OCI-LY7 (cell line): ENCODE measurements around the gene NLRP9. TPM values are rescaled to one million over a fixed set of nuclear protein-coding genes. Genes with fewer than 3 reads are reported as not detected.
A peak's percentile ranks its signal among the peaks of the same experiment; 100 is the strongest.

Experiments used
- BruUV-seq: library from RNA; stranded (reverse); fragments of 400-500 nt; replicated peaks from 2 replicates; lab custom pipeline; 2021; lab: Mats Ljungman, UMichigan
- CTCF ChIA-PET: fragments of 300-600 bp; sonication (Branson Sonifier 250); formaldehyde crosslinking; loops from one replicate; lab custom pipeline; 2022; ENCODE audit warnings: antibody characterized with exemption; ENCODE audit not compliant: unreplicated experiment; lab: Charles Lee
- POLR2A ChIA-PET: fragments of 300-600 bp; sonication (Branson Sonifier 250); formaldehyde crosslinking; loops from one replicate; lab custom pipeline; 2022; ENCODE audit warnings: antibody characterized with exemption; lab: Charles Lee
- DNase-seq: peaks from one replicate; pipeline ENCODE4 v3.0.0-alpha.2; 2015; ENCODE audit warnings: low spot score
- H2AFZ ChIP-seq: fragments of 200-600 bp; sonication (generic), shearing (Covaris generic); 2 replicates; pipeline ENCODE4 v1.6.1; 2014; ENCODE audit warnings: mild to moderate bottlenecking, antibody characterized with exemption, low read length, moderate library complexity
- H3K27ac ChIP-seq: fragments of 200-600 bp; sonication (generic); 2 replicates; pipeline ENCODE4 v1.5.1; 2014; ENCODE audit warnings: mixed run types, low read depth, mild to moderate bottlenecking, moderate library complexity, low read length, inconsistent platforms; ENCODE audit not compliant: poor library complexity, severe bottlenecking
- H3K36me3 ChIP-seq: fragments of 200-600 bp; sonication (generic); 2 replicates; pipeline ENCODE4 v1.6.1; 2014; ENCODE audit warnings: mild to moderate bottlenecking, antibody characterized with exemption, low read length, moderate library complexity, mixed read lengths; ENCODE audit not compliant: insufficient read depth
- H3K4me1 ChIP-seq: fragments of 200-600 bp; sonication (generic); 2 replicates; pipeline ENCODE4 v1.5.1; 2014; ENCODE audit warnings: mild to moderate bottlenecking, low read length; ENCODE audit not compliant: insufficient read depth, poor library complexity, severe bottlenecking
- H3K4me2 ChIP-seq: fragments of 200-600 bp; sonication (generic); 2 replicates; pipeline ENCODE4 v1.6.1; 2014; ENCODE audit warnings: mild to moderate bottlenecking, low read length
- H3K4me3 ChIP-seq: fragments of 200-600 bp; sonication (generic); 2 replicates; pipeline ENCODE4 v1.5.1; 2014; ENCODE audit warnings: mild to moderate bottlenecking, low read depth, low read length; ENCODE audit not compliant: poor library complexity, severe bottlenecking
- H3K79me2 ChIP-seq: fragments of 200-600 bp; sonication (generic); 2 replicates; pipeline ENCODE4 v1.6.1; 2016; ENCODE audit warnings: low read depth, mild to moderate bottlenecking, low read length, moderate library complexity, mixed read lengths; ENCODE audit not compliant: insufficient read depth
- H3K9me2 ChIP-seq: fragments of 200-600 bp; sonication (generic); 2 replicates; pipeline ENCODE4 v1.6.1; 2016; ENCODE audit warnings: mild to moderate bottlenecking, low read length, mixed read lengths; ENCODE audit not compliant: insufficient read depth
- H3K9me3 ChIP-seq: fragments of 200-600 bp; sonication (generic); 2 replicates; pipeline ENCODE4 v1.6.1; 2014; ENCODE audit warnings: mild to moderate bottlenecking, mixed run types, low read length, mixed read lengths
- H4K20me1 ChIP-seq: fragments of 200-600 bp; sonication (generic); 2 replicates; pipeline ENCODE4 v1.6.1; 2014; ENCODE audit warnings: mild to moderate bottlenecking, antibody characterized with exemption, low read length, moderate library complexity, mixed read lengths; ENCODE audit not compliant: insufficient read depth
- CTCF ChIP-seq: fragments of 200-600 bp; sonication (generic); conservative IDR thresholded peaks from 2 replicates; pipeline ENCODE4 v1.5.1; 2014; ENCODE audit warnings: mild to moderate bottlenecking, antibody characterized with exemption, low read length, moderate library complexity, mixed read lengths
- EZH2phosphoT487 ChIP-seq: fragments of 200-600 bp; sonication (generic); IDR thresholded peaks from 2 replicates; pipeline ENCODE4 v1.6.1; 2018; ENCODE audit warnings: low read depth, borderline replicate concordance, mild to moderate bottlenecking, mixed run types, antibody characterized with exemption, low read length, moderate library complexity, mixed read lengths
- intact Hi-C: fragments of 100-400 bp; cut with micrococcal nuclease; formaldehyde crosslinking; loops from one replicate; pipeline ENCODE4 v1.10.0; 2022; ENCODE audit not compliant: unreplicated experiment
- total RNA-seq, 2 experiments: library from RNA; depleted of rRNA in 1 of 2; stranded (reverse); fragments of >200 nt in 1 of 2; shearing (Covaris generic) in 1 of 2; gene quantifications; 2 replicates each; pipeline ENCODE4 v1.2.3, GENCODE V29; 2014 to 2022

NLRP9 gene
- total RNA-seq, 2 experiments from 2014 or later, result not detected

GRCh38 chr19:55704494-55705245, 33.5 kb downstream of the NLRP9 start:
- H2AFZ ChIP-seq, result no peak overlapping the region
- H3K9me2 ChIP-seq, result no peaks in the 10 kb centered on the region
- peaks cover 45% of the 10 kb centered on the region for H3K36me3 ChIP-seq
- H3K79me2 ChIP-seq, result no peaks in the 10 kb centered on the region
- POLR2A ChIA-PET, result no interaction called here
- intact Hi-C loops, result no loop called here
- CTCF ChIA-PET, result no interaction called here
- H3K4me2 ChIP-seq, result no peak overlapping the region
- H3K4me1 ChIP-seq, result no peaks in the 10 kb centered on the region
- no TSS peak for BruUV-seq
- no peaks in the 10 kb centered on the region for H4K20me1 ChIP-seq
- TF ChIP-seq EZH2phosphoT487, result no peak
- TF ChIP-seq CTCF, result peak; percentile 60; the same call in 1 of the 2 replicates
- no peak overlapping the region for H3K27ac ChIP-seq
- peak; percentile 22 for DNase-seq
- H3K9me3 ChIP-seq, result no peaks in the 10 kb centered on the region
- H3K4me3 ChIP-seq, result no peak overlapping the region

DNA sequence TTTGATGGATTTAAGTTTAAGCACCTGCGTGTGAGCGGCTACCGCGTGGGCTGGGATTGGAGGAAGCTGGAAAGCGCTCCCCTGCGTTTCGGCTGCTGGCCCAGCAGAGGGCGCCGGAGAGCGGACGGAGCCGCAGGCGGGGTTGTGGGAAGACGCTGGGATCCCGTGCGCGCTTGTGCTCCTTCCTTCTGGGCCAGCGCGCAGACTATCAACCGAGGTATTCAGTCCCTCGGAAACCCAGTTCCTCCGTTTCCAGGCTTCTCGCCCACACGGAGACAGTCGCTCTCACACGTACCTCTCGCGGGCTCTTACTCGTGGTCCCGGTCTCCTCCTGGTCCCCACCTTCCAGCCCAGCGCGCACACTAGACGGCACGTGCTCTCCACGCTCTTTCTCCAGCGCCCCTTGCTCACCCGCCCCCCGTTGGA, 34.4 kb downstream of the NLRP9 start:
- no peak for TF ChIP-seq EZH2phosphoT487
- peak; percentile 79 for TF ChIP-seq CTCF
- ChIA-PET CTCF (no interaction called here), POLR2A (no interaction called here)
- no peaks in the 10 kb centered on the region for H3K9me2 ChIP-seq
- no TSS peak for BruUV-seq
- intact Hi-C loops, result no loop called here
- no peak overlapping the region for H3K4me2 ChIP-seq
- H3K4me3 ChIP-seq, result no peak overlapping the region
- H3K36me3 ChIP-seq, result peaks cover 52% of the 10 kb centered on the region
- no peak overlapping the region for H2AFZ ChIP-seq
- H3K79me2 ChIP-seq, result no peaks in the 10 kb centered on the region
- no peaks in the 10 kb centered on the region for H4K20me1 ChIP-seq
- no peaks in the 10 kb centered on the region for H3K4me1 ChIP-seq
- no peaks in the 10 kb centered on the region for H3K9me3 ChIP-seq
- no peak overlapping the region for H3K27ac ChIP-seq
- peak; percentile 19 for DNase-seq

- H3K27ac ChIP-seq, result no peak overlapping the region
- H4K20me1 ChIP-seq, result no peaks in the 10 kb centered on the region
- POLR2A ChIA-PET, result no interaction called here
- no peak overlapping the region for H3K4me3 ChIP-seq
- H3K9me2 ChIP-seq, result no peaks in the 10 kb centered on the region
- intact Hi-C loops, result no loop called here
- no peak overlapping the region for H3K4me2 ChIP-seq
- no TSS peak for BruUV-seq
- H2AFZ ChIP-seq, result no peak overlapping the region
- H3K36me3 ChIP-seq, result peaks cover 67% of the 10 kb centered on the region
- no peaks in the 10 kb centered on the region for H3K79me2 ChIP-seq
- H3K9me3 ChIP-seq, result no peaks in the 10 kb centered on the region
- TF ChIP-seq EZH2phosphoT487 (no peak), CTCF (no peak)
- H3K4me1 ChIP-seq, result no peaks in the 10 kb centered on the region
- CTCF ChIA-PET, result no interaction called here
- no peak for DNase-seq
Observed at GRCh38 chr19:55702131-55702627, 36.0 kb downstream of the NLRP9 start.
